SK-N-SH (cell line): ENCODE results near the gene BHMT. TPM values are rescaled to one million over a fixed set of nuclear protein-coding genes. Genes with fewer than 3 reads are reported as not detected.

Source experiments
- CTCF ChIA-PET: fragments of 300-600, 350-600 bp; formaldehyde crosslinking; extraction: SDS; loops from one replicate; lab custom pipeline; 2021; lab: Yijun Ruan, JAX
- POLR2A ChIA-PET: fragments of 350-600 bp; sonication (Branson Sonifier 250); formaldehyde crosslinking; extraction: SDS; loops from one replicate; lab custom pipeline; 2020; ENCODE audit warnings: antibody characterized with exemption, inconsistent platforms; lab: Yijun Ruan, JAX
- DNase-seq: peaks from one replicate; pipeline ENCODE4 v3.0.0; 2012
- H2AFZ ChIP-seq: fragments of 200-600 bp; sonication (generic); 2 replicates; pipeline ENCODE4 v1.8.1; 2016; ENCODE audit warnings: antibody characterized with exemption, mild to moderate bottlenecking, low read depth
- H3F3A ChIP-seq: fragments of 200-600 bp; sonication (generic); replicated peaks from 2 replicates; pipeline ENCODE3; 2016; ENCODE audit warnings: antibody characterized with exemption, mild to moderate bottlenecking; ENCODE audit not compliant: insufficient read depth
- H3K27ac ChIP-seq, 2 experiments: fragments of 200-500 bp in 1 of 2; fragments of 200-600 bp in 1 of 2; sonication (Bioruptor generic) in 1 of 2; sonication (generic), shearing (Covaris generic) in 1 of 2; 2 replicates each; pipeline versions ENCODE4 v1.5.1 to v1.6.1; 2014 to 2016; ENCODE audit warnings: low read depth in 2 of 2, inconsistent platforms in 1 of 2, low read length in 1 of 2, mild to moderate bottlenecking in 1 of 2, mixed read lengths in 1 of 2
- H3K27me3 ChIP-seq: fragments of 200-600 bp; sonication (generic), shearing (Covaris generic); 2 replicates; pipeline ENCODE4 v1.6.1; 2016; ENCODE audit warnings: mixed run types; ENCODE audit not compliant: insufficient read depth
- H3K36me3 ChIP-seq, 2 experiments: fragments of 200-500 bp in 1 of 2; fragments of 200-600 bp in 1 of 2; sonication (Bioruptor generic) in 1 of 2; sonication (generic) in 1 of 2; replicated peaks in 1 of 2; 2 replicates each; pipeline versions ENCODE3 to v1.5.1; 2014 to 2016; ENCODE audit warnings: low read length in 1 of 2, mild to moderate bottlenecking in 1 of 2; ENCODE audit not compliant: insufficient read depth in 2 of 2, control insufficient read depth in 1 of 2
- H3K4me1 ChIP-seq, 2 experiments: fragments of 200-500 bp in 1 of 2; fragments of 200-600 bp in 1 of 2; sonication (Bioruptor generic) in 1 of 2; sonication (generic), shearing (Covaris generic) in 1 of 2; 2 replicates each; pipeline versions ENCODE4 v1.5.1 to v1.6.1; 2014 to 2016; ENCODE audit warnings: low read depth in 1 of 2, low read length in 1 of 2, mixed run types in 1 of 2; ENCODE audit not compliant: insufficient read depth in 2 of 2, control insufficient read depth in 1 of 2
- H3K4me2 ChIP-seq: fragments of 200-600 bp; sonication (generic), shearing (Covaris generic); 2 replicates; pipeline ENCODE4 v1.6.1; 2017; ENCODE audit warnings: mixed run types
- H3K4me3 ChIP-seq, 2 experiments: fragments of 200-500 bp in 1 of 2; fragments of 200-600 bp in 1 of 2; sonication (Bioruptor generic) in 1 of 2; sonication (generic), shearing (Covaris generic) in 1 of 2; 2 replicates each; pipeline versions ENCODE4 v1.5.1 to v1.8.1; 2014 to 2016; ENCODE audit warnings: low read depth in 2 of 2, inconsistent platforms in 1 of 2, low read length in 1 of 2, mild to moderate bottlenecking in 1 of 2, mixed read lengths in 1 of 2, moderate library complexity in 1 of 2
- H3K79me2 ChIP-seq: fragments of 200-600 bp; sonication (generic); 2 replicates; pipeline ENCODE4 v1.8.1; 2017; ENCODE audit warnings: mild to moderate bottlenecking; ENCODE audit not compliant: insufficient read depth
- H3K9ac ChIP-seq: fragments of 200-600 bp; sonication (generic); 2 replicates; pipeline ENCODE4 v1.6.1; 2017; ENCODE audit warnings: mixed run types
- H3K9me2 ChIP-seq: fragments of 200-600 bp; sonication (generic); 2 replicates; pipeline ENCODE4 v1.6.1; 2017; ENCODE audit warnings: mixed run types
- H3K9me3 ChIP-seq: fragments of 200-600 bp; sonication (generic); 2 replicates; pipeline ENCODE4 v1.6.1; 2017; ENCODE audit warnings: mixed run types, mild to moderate bottlenecking, moderate library complexity
- H4K20me1 ChIP-seq: fragments of 200-600 bp; sonication (generic); 2 replicates; pipeline ENCODE4 v1.6.1; 2017; ENCODE audit warnings: mild to moderate bottlenecking, mixed run types; ENCODE audit not compliant: insufficient read depth
- CHD2 ChIP-seq: fragments of 150-350 bp; IDR thresholded peaks from 2 replicates; pipeline ENCODE4 v1.6.1; 2018; ENCODE audit warnings: low read length; ENCODE audit not compliant: partially characterized antibody
- EP300 ChIP-seq, 2 experiments: IDR thresholded peaks; 2 replicates each; pipeline versions ENCODE4 v1.4.0 to v1.6.1; 2012; ENCODE audit warnings: borderline replicate concordance in 1 of 2, low read depth in 1 of 2, low read length in 1 of 2
- EZH2phosphoT487 ChIP-seq: fragments of 200-600 bp; sonication (generic); IDR thresholded peaks from 2 replicates; pipeline ENCODE4 v1.6.1; 2017; ENCODE audit warnings: low read depth, mixed run types, mild to moderate bottlenecking, antibody characterized with exemption, moderate library complexity, borderline replicate concordance
- FOSL2 ChIP-seq: IDR thresholded peaks from 2 replicates; pipeline ENCODE4 v1.4.0; 2012; ENCODE audit warnings: low read depth, mild to moderate bottlenecking, moderate library complexity, borderline replicate concordance
- IRF3 ChIP-seq: fragments of 150-350 bp; IDR thresholded peaks from 2 replicates; pipeline ENCODE4 v1.6.1; 2016; ENCODE audit warnings: mild to moderate bottlenecking, low read depth, low read length
- MEF2A ChIP-seq: IDR thresholded peaks from 2 replicates; pipeline ENCODE4 v1.4.0; 2012; ENCODE audit warnings: low read depth, borderline replicate concordance
- MXI1 ChIP-seq: IDR thresholded peaks from 2 replicates; pipeline ENCODE4 v1.6.1; 2012; ENCODE audit warnings: mild to moderate bottlenecking, low read depth, low read length, improper control_type of control experiment
- NFIC ChIP-seq: IDR thresholded peaks from 2 replicates; pipeline ENCODE4 v1.4.0; 2012; ENCODE audit warnings: borderline replicate concordance
- NRF1 ChIP-seq: IDR thresholded peaks from 2 replicates; pipeline ENCODE4 v1.6.1; 2012; ENCODE audit warnings: low read depth, mild to moderate bottlenecking, low read length
- POLR2AphosphoS5 ChIP-seq: IDR thresholded peaks from 2 replicates; pipeline ENCODE4 v1.6.1; 2012; ENCODE audit warnings: low read depth, low read length
- RCOR1 ChIP-seq: fragments of 150-350 bp; IDR thresholded peaks from 2 replicates; pipeline ENCODE4 v1.6.1; 2017; ENCODE audit warnings: antibody characterized with exemption, low read length
- REST ChIP-seq: IDR thresholded peaks from 2 replicates; pipeline ENCODE4 v1.6.1; 2012; ENCODE audit warnings: mild to moderate bottlenecking, low read depth, low read length, moderate library complexity
- TCF12 ChIP-seq: IDR thresholded peaks from 2 replicates; pipeline ENCODE4 v1.4.0; 2012
- WGBS: methylation state at CpG from one replicate; pipeline ENCODE4 v1.1.6; 2017; ENCODE audit warnings: low lambda C conversion rate; 5-methylcytosine and 5-hydroxymethylcytosine counted together
- polyA plus RNA-seq, 3 experiments: library from polyadenylated mRNA; depleted of rRNA; stranded (reverse); fragments of >200 nt; gene quantifications; 2 replicates each; pipeline ENCODE4 v1.2.3, GENCODE V29; 2012
- TF ChIP-seq, protein P1 (sequence below): IDR thresholded peaks from 2 replicates; pipeline ENCODE4 v1.4.0; 2012; ENCODE audit warnings: low read depth
- TF ChIP-seq, protein P2 (sequence below): IDR thresholded peaks from 2 replicates; pipeline ENCODE4; 2012

Gene BHMT
- polyA plus RNA-seq, 1 of the 3 experiments (the other 2 are of a cell fraction) = not detected

DNA sequence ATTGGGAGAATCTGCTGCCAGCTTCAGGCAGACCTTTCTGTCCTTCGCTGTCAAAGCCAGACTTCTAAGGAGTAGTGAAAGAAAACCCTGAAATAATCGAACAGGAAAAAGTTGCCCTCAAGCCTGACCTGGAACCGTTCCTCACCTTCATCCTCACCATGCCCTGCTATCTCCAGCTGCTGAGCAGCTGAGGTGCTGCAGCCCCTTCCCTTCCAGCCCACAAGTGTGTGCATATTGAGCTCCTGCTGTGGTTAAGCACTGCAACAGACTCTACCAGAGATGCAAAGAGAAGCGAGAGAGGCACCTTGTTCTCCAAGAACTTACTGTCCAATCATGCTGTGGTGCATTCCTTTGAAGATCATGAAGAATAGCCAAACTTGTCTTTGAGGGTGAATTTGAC, 23.1 kb upstream of the BHMT start (continued):
- TF ChIP-seq POLR2AphosphoS5 (no peak), MXI1 (no peak), FOSL2 (no peak), MEF2A (no peak), NFIC (no peak)

DNA sequence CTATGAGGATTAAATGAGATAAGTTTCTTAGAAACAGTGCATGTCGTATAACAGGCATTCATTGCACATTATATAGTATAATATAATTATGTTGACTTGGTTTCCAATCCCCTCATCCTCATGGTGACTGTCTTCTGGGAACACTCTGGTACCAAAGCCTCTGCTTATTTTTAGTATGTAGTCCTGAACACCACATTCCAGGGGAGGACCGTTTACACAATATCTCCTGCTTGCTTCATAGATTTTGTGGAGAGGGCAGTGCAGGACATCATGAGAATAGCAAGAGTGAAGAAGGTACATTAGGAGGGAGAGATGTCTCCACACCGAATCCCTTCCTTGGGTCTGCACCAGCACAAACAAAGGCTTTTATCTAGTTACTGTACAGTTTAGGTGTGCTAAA, 20.5 kb upstream of the BHMT start:
- ChIA-PET CTCF (interaction anchor here (1.2 to 3.3 kb wide), 4 partner anchors 8 to 68 kb away, joined by 4 to 21 read pairs (median 4); no protein-coding TSS in a partner anchor), POLR2A (no interaction called here)
- no peak overlapping the region for H3K4me3 ChIP-seq
- H3K27ac ChIP-seq = no peak overlapping the region
- H3K9me3 ChIP-seq = no peaks in the 10 kb centered on the region
- H3K9ac ChIP-seq = no peak overlapping the region
- H3K79me2 ChIP-seq = no peaks in the 10 kb centered on the region
- no peaks in the 10 kb centered on the region for H4K20me1 ChIP-seq
- no peaks in the 10 kb centered on the region for H3F3A ChIP-seq
- no peak overlapping the region for H3K4me2 ChIP-seq
- 53% methylated on average over 3 of the region's 3 CpGs for WGBS
- no peak for DNase-seq
- H3K4me1 ChIP-seq = peaks cover 0 to 16% of the 10 kb centered on the region in 2 experiments; a peak in 2 of 4 replicates
- no peaks in the 10 kb centered on the region for H3K27me3 ChIP-seq
- H3K9me2 ChIP-seq = no peaks in the 10 kb centered on the region
- no peak for TF ChIP-seq NRF1
- TF ChIP-seq NFIC = no peak
- no peak for TF ChIP-seq TCF12
- no peak for TF ChIP-seq FOSL2
- TF ChIP-seq, protein P1, sequence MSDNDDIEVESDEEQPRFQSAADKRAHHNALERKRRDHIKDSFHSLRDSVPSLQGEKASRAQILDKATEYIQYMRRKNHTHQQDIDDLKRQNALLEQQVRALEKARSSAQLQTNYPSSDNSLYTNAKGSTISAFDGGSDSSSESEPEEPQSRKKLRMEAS = no peak
- no peak for TF ChIP-seq RCOR1
- no peak for TF ChIP-seq EP300 (IDR thresholded peaks at IDR 0.05; ENCODE audit: borderline replicate concordance in 1 of 2, low read depth in 1 of 2, low read length in 1 of 2)
- TF ChIP-seq, protein P2, sequence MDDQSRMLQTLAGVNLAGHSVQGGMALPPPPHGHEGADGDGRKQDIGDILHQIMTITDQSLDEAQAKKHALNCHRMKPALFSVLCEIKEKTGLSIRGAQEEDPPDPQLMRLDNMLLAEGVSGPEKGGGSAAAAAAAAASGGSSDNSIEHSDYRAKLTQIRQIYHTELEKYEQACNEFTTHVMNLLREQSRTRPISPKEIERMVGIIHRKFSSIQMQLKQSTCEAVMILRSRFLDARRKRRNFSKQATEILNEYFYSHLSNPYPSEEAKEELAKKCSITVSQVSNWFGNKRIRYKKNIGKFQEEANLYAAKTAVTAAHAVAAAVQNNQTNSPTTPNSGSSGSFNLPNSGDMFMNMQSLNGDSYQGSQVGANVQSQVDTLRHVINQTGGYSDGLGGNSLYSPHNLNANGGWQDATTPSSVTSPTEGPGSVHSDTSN = no peak
- no peak for TF ChIP-seq IRF3
- no peak for TF ChIP-seq EZH2phosphoT487
- no peak for TF ChIP-seq REST
- TF ChIP-seq CHD2 = no peak
- no peak for TF ChIP-seq MXI1
- H3K36me3 ChIP-seq = no peaks in the 10 kb centered on the region
- no peak overlapping the region for H2AFZ ChIP-seq
